GM12873 (cell line): ENCODE measurements around the gene MYLK.

Source experiments
- CTCF ChIP-seq: IDR thresholded peaks from 2 replicates; pipeline ENCODE4 v1.5.1; 2012; ENCODE audit warnings: low read depth, mild to moderate bottlenecking, moderate library complexity, low read length, control low read depth; ENCODE audit not compliant: insufficient read depth; ENCODE audit errors: missing control alignments

Gene MYLK

DNA sequence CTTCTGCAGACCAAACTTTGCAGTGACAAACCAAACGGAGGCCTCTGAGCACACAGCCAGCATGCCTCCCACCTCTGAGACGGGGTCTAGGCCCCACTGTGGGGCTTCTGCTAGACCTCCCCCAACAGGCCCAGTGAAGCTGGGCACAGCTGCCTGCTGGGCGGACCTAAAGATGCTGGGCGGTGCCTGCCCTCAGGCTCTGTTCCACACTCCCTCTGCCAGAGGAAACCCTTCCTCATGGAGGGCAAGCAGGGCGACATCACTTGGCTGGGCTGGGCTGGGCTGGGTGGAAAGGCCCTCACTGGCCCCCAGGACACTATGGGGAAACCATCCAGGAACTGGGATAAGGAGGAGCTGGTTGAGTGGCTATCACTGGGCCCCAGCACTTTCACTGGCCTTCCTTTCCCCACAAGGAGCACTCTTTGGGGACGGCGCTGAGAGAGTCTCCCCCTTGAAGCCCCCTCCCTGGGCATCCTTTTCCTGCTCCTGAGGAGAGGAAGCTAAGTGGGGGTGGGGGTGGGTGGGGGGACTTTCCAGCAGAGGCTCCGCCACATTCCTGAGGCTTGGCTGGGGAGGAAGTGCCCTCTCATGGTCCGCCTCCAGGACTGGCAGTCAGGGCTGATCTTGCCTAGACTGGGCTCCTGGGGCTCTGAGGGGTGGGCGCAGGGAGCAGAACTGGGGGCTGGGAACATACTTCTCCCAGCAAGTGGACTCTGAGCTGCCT, 201.2 kb downstream of the MYLK start:
- TF ChIP-seq CTCF: no peak

GRCh38 chr3:123682302-123682701, 201.8 kb downstream of the MYLK start:
- no peak for TF ChIP-seq CTCF

- no peak for TF ChIP-seq CTCF
Measured at GRCh38 chr3:123679712-123680386, 204.3 kb downstream of the MYLK start.

- no peak for TF ChIP-seq CTCF
Measured at GRCh38 chr3:123678108-123678511, 206.0 kb downstream of the MYLK start.

DNA sequence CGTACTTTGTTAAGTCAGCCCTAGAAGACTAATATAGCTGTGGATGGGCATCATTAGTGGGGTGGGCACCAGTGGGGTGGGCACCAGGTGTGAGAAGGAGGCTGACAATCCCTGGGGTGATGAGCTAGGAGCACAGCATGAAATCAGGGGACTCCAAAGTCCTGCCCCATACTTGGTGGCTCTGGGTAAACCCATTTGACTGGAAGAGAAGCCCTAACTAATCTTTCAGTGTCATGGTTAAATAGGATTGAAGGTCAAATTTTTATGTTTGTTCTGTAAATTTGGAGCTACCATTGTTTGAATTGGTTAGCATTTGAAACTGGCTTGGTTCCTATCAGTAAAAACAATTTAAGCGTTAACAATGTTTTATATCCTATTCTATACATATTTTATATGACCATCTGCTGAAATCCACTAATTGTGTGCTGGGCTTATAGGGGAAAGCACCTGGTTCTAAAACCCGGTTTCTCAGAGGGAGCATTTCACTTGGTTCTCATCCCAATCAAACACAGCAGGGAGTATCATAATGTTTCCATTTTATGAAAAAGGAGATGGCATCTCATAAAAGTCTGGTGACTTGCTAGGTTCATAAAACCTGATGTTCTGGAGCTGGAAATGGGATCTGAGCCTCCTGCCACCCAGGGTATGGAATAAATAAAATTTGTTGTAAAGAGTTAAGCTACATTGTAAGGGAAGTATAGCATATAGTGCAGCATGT, 211.5 kb downstream of the MYLK start:
- no peak for TF ChIP-seq CTCF

DNA sequence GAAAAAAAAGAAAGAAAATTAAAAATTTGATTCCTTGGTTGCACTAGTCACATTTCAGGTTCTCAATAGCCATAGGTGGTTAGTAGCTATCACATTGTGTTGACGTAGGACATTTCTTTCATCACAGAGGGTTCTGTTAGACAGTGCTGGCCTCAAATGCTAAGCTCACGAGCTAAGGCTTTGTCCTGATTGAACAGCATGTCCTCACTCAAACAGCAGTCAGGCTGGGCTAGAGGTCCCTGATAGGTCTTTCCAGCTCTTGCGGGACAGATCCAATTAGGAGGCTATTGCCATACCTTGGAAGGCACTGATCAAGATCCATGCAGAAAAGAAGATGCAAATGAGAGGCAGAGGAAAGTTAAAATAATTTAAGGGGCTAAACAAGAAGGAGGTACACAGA, 213.4 kb downstream of the MYLK start:
- no peak for TF ChIP-seq CTCF

DNA sequence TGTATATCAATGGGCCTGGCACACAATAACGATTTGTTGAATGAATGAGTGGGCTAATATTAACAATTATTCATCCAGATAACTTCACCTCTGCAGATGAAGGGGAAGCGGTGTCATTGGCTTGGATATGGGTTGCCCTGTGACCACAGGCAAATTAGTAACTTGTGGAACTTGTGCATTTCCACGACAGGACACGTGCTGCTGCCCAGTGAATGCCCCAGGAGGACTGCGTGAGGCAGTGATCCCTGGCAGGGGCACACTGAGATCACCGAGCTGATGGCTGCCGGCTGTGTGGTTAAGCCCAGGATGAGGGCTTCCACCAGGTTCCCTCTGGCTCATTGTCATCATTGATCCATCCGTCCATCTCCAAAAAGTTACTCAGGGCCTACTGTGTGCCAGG, 215.2 kb downstream of the MYLK start:
- no peak for TF ChIP-seq CTCF
